ENCODE data around the gene EPHX1.

The EPHX1 gene

DNA sequence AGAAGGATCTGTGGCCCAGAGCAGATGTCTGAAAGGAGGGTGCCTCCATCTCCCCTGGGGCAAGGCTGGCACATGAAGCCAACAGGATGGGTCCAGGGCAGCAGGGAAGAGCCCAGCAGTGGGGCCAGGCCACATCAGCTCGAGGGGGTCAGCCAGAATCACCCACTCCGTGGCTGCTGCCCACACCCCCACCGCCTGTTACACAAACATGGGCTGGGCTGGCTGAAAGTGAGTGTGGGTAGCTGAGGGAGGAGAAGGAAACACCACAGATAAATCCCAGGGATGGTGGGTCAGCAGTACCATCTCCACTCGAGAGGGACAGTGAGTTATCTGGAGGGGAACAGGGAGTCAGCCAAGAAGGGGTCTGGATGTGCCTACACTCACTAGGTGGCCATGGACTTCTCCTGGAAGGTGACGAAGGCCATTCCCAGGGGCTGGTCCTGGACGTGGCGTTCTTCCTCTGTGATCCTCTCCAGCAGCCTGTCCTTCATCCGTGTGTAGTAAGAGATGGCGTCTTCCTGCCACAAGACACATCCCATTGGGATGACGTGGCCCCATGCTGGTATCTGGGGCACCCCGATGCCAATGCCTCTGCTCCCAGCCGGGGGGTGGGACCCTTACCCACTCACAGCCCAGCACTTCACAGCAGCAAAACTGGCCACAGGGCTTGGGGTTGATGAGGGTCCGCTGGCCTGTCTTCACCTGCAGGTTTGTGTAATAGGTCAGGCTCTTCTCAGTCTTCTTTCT, 52.1 kb downstream of the EPHX1 start:
- no peak for DNase-seq (ENCODE audit: low spot score)

DNA sequence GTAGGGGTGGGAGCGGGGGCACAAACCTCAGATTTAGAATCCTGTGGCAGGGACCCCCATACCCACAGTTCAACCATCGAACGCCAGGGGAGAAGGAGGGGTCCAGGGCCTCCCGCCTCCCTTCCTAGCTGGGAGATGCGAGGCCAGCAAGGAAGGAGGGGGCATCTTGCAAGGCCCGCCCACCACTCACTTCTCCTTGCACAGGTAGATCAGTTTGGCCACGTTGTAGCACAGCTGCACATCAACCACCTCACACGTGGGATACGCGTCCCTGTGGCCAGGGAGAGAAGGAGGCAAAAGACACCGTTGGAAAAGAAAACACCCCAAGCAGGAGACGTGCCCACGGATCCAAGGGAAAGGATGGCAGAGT, 52.6 kb downstream of the EPHX1 start:
- DNase-seq (ENCODE audit: low spot score), result no peak

DNA sequence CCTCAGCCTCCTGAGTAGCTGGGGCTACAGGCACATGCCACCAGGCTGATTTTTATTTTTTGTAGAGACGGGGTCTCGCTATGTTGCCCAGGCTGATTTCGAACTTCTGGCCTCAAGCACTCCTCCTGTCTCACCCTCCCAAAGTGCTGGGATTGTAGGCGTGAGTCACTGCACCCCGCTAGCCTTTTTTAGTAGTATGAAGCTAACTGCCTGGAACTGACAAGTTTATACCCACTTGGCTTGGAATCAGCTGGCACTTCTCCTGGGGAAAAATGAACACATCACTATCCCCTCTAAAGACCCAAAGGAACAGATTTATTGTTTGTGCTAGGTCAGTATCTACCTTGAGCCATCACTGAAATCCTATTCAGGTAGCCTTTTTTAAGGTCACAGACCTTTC, 53.2 kb downstream of the EPHX1 start:
- no peak for DNase-seq (ENCODE audit: low spot score)

DNA sequence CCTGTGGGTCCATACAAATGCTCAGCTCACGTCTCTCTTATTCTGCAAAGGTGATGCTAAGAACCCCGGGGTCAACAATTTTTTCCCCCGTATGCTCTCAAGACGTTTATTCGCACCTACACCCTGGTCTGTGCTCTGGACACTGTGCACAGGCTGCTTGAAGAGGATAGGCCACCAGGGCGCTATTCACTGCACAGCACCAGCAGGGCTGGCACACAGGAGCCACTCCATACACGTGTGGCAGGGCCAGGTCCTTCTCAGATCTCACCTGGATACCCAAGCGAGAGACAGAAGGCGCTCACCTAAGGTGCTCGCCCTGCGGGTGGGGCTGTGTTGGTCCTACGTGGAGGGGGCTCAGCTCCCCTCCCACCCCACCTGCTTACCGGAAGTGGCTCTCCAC, 55.6 kb downstream of the EPHX1 start:
- DNase-seq (ENCODE audit: low spot score), result no peak

DNA sequence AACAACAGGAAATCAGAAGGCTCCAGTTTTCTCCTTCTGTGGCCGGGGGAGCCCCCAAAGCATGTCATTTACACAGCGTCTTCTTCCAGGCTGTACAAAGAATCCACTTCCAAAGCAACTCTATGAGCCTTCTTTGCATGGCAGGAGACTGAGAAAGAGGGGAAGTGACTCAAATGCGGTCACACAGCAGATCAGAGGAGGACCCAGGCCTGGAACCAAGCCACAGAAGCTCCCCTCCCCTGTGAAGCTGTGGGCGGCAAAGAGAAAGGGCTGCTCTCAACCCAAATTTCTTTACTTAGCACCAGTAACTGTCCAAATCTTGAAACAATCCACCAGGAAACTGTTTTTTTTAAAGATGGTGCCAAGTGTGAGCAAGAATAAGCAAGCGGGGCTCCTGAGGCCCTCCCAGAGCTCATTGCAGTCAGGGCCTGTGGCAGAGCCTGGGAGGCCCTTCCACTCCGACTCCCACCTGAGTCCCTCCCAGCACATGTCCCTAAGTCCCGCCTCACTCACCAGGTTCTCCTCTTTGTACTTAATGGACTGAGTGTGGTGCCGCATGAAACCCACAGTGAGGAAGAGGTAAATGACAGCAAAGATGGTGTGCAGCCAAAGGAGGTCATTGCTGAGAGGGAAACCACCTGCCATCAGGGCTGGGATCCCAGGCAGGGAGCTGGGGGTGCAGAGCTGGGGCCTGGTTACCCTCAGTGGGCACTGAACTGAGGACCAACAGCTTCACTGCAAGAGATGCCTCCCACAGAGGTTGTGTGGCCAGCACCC, 56.3 kb downstream of the EPHX1 start:
- DNase-seq (ENCODE audit: low spot score), result no peak

DNA sequence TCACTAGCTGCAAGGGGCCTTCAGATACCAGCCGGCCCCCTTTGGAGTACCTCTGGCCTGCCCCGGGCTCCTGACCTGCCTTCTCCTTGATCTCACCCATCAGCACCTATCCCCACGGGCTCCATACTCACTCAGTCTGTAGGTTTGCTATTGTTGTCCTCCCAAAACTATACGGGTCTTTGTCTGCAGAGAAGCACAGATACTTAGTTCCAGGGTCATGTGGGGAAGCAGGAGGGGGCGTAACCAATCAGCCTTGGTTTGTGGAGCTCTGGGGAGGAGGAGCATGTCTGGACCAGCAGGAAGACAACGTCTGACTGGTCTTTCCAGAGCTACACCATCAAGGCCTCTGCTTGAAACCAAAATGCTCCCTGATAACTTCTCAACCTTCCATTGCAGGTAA, 57.1 kb downstream of the EPHX1 start:
- DNase-seq (ENCODE audit: low spot score), result no peak

DNA sequence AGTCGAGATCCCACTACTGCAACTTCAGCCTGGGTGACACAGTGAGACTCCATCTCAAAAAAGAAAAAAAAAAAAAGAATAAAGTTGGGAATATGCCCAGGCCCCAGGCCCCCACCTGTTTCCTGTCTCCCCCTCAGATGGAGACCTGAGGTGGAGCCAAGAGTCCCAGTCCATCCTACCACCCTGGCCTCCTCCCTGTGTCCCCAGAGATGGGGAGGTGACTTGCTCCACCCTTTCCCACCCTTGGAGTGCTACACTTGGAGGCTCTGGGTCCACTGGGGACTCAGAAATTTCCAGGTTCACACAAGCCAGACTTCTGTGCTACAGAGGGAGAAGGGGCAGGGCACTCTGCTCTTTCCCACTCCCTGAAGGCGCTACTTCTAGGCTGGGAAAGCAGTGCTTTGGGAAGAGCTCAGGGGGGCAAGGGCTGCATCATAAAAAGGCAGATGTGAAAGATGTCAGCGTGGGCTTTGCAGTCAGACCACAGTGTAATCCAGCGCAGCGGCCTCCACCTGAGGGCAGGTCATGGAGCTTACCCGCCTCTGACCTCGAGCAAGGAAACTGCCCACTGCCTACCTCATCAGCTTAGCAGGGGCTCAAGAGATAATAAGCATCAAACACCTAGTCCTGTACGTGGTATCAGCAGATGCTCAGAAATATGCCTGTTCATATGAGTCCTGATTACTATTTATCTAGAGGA, 58.9 kb downstream of the EPHX1 start:
- DNase-seq (ENCODE audit: low spot score), result no peak

DNA sequence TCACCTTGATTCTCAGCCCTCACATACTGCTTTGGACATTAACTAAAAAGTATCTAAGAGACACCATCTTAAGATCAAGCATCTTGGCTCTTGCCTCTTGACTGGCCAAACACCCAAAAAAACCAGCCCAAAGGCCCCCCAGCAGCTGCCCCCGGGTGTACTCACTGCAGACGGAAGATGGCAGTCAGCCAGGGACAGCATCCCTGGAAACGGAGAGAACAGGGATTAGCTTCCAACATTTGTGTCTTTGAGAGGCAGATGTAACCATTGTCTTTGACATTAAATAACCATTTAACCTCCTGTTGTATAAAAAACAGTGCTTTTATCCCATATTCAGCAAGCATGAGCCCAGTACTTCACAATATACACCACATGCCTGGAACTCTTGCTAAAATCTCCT, 61.0 kb downstream of the EPHX1 start:
- DNase-seq (ENCODE audit: low spot score), result no peak

DNA sequence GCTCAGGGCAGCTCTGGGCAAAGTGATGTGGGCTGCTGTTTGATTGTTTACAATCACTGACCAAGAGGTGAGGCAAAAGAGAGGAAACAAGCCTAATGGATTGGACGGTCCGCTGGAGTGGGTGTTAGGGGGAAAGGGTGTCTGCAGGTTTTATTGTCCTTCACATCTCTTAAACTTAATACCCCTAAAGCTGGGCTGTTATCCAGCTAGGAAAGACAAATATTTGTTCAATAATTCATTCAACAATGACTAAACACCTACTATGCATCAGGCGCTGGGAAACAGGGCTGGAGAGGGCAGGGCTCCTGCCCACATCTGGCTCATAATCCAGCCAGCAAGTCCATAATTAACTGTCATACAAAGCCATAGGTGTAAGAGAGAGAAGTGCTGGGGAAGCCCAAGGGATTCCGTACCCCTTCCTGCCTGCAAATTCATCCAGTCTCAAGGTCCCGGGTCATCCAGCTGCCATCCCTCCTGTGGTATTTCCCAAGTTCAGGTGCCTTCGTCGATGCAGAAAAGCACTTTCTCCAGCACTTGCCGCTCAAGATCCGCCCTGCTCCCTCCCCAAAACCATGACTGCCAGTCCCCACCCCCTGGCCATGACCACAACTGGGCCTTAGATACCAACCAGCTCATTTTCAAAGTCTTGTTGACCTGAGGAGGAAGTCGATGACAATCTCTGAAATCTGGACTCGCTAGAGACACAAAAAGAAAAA, 61.6 kb downstream of the EPHX1 start:
- no peak for DNase-seq (ENCODE audit: low spot score)

DNA sequence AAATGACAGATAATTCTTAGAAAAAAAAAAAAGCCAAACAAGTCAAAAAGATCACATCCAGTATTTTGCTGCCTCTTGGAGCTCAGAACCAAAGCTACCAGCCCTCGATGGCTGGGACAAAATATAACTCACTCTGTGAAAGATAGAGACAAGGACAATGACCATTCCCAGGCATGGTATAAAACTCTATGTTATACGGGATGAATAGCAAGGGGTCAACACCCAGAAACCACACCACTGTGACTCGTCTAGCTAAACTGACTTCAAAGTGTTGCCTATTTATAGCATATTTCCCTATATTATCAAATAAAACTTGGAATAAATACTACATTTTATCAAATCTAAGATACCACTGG, 62.1 kb downstream of the EPHX1 start:
- no peak for DNase-seq (ENCODE audit: low spot score)

DNA sequence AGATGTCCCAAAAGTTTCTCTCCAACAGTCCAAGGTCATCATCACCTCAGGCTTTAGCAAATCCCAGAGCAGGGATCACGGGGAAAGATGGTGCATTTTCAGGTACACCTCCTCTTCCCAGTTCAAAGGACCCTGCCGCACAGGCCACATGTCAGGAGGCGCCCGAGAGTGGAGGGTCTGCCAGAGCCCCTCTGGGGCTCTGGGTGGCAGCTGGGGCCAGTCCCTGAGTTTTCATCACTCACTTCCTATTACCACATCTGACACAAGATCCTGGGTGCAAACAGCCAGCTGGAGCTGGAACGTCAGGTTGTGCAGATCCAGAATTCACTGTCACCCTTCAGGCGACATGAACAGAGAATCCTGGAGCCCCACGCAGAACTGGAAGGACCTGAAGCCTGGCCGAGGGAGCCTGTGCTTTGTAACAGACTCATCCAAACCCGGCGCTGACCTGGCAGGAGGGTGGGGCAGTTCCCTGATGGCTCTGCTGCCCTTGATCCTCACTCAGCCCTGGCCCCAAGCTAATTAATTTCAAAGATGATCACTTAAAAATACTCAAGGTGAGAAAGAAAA, 63.4 kb downstream of the EPHX1 start:
- DNase-seq (ENCODE audit: low spot score), result no peak

DNA sequence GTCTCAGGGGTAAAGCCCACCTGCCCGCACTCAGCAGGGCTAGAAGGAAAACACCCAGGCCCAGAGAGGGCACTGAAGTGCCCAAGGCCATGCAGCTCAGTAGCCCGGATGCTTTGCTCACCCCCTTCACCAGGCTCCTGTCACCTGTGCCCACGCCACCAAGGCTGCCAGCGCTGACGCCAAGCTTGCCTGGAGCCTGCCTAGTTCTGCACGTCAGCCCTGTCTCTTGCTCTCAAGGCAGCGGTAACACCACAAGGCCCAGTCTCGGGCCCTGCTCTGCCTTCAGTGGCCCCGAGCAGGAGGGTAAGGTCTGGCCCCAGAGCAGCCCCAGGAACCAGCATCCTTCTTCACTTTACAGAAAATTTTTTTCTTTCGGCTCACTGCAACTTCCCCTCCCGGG, 64.5 kb downstream of the EPHX1 start:
- no peak for DNase-seq (ENCODE audit: low spot score)

DNA sequence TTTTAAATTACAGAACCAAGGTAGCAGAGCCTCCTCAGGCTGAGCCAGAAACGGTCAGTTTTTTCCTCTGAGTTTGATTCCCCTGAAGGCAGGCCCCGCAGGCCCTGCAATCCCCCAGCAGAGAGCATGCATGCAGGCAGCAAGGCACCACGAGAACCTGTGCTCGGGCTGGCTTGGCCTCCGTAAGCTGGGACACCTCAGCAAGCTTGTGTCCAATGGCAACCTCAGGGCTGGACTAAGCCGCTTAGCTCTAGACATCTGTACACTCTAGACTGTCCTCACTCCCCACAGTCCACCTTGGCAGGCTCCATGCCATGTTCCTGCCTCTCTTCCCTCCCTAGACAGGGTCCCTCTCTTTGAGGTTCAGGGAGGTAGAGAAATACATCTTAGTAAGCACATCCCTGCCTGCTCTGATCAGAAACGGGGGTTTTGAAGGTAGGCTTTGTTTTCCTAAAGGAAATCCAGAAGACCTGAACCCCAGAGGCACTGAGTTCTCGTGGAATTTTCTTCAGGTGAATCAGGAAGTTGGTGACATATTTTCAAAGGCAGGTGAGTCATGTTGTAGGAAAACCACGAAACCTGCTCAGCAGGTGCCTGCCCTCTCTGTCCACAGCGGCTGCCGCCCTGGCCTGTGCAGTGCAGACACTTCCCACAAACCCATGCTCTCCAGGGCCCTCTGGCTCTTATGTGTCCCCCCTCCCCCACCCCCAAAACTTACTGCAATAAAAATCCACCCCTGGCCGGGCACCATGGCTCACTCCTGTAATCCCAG, 65.3 kb downstream of the EPHX1 start:
- peak; percentile 92 for DNase-seq (ENCODE audit: low spot score)

DNA sequence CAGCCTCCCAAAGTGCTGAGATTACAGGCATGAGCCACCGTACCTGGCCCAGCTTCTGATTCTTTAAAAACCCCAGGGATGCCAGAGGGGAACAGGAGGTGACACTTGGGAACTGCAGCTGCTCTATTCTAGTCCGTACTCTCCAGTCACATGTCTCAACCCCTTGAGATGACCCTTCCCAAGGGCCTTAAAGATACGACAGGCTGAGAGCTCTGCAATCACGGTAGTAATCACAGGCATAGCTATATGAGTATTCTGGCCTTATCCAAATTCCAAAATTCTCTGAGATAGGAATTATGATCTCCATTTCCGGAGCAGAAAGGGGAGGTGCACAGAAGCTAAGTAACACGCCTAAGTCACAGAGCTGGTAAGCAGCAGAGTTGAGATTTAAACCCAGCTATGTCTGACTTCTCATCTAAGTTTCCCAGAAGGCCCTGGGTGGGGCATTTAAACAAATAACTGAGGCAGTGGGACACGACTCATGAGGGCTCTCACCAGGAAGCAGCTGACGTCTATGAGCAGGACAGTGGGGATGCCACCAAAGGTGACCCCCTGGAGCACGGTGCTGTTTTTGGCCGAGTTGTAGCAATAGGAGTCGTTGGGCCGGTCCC, 67.1 kb downstream of the EPHX1 start:
- DNase-seq (ENCODE audit: low spot score), result no peak

DNA sequence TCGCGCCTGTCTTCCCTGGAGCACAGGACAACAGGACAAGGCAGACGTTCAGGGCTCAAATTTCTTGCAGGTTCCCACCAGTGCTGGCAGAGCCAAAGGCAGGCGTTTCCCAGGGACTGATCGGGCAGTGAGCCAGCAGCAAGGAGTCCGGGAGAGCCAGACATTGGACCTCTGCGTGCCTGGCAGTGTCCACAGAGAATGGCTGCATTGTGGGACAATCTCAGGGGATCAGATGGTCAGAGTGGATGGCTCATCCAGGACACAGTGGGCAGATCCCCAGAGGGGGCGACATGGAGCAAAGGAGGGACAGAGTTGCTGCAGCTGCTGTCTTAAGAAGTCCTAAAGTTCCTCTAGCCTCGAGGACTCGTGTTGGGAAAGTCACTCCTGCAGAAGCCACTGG, 67.7 kb downstream of the EPHX1 start:
- peak; percentile 51 for DNase-seq (ENCODE audit: low spot score)

DNA sequence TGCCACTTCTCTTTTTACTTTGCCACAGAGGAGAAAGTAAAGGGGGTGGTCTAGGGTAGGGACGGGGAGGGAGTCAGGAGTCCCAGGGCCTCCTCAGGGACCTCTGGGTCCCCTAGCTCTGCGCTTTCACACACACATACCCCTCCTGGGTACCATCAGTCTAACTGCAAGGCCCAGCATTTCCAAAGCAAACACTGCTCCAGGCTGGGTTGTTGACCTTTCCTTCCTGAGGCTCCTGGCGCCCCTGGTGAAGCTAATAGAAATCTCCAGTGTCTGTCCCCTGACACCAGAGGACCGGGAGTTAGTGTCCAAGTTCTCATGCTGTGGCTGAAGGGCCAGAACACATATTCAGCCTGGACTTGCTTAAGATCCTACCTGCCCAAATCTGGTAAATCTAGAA, 68.4 kb downstream of the EPHX1 start:
- DNase-seq (ENCODE audit: low spot score), result no peak

DNA sequence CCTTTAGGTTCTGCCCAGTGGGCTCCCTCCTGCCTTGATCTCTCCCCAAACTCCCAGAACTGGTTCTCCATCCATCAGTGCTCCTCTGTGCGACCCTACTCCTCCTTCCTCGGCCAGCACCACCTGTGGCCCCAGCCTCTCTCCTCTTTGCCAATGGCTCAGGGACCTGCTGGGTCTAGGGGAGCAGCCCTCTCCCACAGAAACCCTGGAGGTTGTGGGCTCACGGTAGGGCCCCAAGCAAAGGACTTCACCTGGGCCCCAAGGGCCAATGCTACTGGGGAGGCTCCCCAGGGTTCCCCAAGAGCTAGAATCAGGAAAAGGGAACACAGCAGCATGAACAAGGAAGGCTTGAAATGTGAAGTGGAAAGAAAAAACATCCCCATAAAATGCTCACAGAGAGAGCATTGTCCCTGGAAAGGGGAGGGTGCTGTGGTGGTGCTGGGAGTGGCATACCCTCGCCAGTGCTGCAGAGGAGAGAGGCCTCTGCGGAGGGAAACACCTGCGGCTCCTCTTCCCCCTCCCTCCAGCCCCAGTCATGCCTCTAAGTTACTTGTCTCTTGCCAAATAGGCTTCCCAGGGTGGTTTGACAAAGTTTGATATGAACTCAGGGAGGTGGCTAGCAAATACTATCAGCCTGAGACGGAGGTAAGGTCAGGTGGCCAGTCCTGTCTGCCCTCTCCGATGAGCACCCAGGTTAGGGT, 69.7 kb downstream of the EPHX1 start:
- no peak for DNase-seq (ENCODE audit: low spot score)

DNA sequence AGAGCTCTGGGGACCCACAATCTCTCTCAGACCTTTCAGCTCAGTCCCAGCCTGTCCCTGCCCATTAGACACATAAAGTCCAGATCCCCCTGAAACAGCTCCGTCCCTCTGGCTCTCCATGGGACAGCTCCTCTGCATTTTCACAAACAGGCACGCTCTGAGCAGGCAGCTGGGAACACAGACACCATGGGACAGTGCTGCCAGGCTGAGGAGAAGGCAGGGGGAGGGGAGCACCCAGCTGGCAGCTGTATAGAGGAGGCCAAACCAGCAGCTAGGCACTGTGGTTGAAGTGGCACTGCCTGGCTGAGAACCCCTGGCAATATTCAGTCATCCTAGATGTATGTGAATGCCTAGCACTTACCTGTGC, 70.3 kb downstream of the EPHX1 start:
- no peak for DNase-seq (ENCODE audit: low spot score)

DNA sequence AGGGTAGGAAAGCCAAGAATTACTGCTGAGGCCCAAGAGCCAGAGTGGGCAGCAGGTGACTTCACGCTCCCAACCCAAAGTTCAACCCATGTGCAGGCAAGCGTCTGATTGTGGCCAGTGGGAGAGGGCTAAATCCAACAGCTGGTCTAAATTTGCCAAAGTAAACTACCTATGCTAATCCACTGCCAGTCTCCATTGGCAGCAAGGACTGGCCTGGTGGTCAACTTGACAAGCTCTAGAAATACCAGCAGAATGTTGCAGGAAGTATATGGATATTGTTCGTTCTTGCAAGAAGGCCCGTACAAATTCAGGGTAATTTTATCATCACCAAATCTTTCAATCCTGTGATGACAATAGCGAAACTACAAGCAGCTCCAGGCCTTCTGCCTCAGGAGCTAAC, 70.7 kb downstream of the EPHX1 start:
- DNase-seq (ENCODE audit: low spot score), result no peak
